GM21723 (cell line): ENCODE measurements around the gene BLOC1S6.

Experiments used
- ATAC-seq: cut with Tn5 transposase; IDR thresholded peaks from one replicate; pipeline ENCODE4 v1.9.1; 2021; ENCODE audit warnings: mild to moderate bottlenecking, moderate library complexity; ENCODE audit not compliant: unreplicated experiment

Gene BLOC1S6

GRCh38 chr15:45587095-45587862, at the start of gene BLOC1S6:
BLOC1S6 (plus strand) TSS chr15:45587379; CDS start chr15:45587444, 65 bp downstream.
- peak; percentile 81 for ATAC-seq

GRCh38 chr15:45539680-45540079, 47.5 kb upstream of the BLOC1S6 start:
- ATAC-seq = no peak

GRCh38 chr15:45540531-45540930, 46.6 kb upstream of the BLOC1S6 start:
- ATAC-seq = no peak

- ATAC-seq = no peak
These were observed 44.1 kb upstream of the BLOC1S6 start for GRCh38 chr15:45543051-45543450.

GRCh38 chr15:45544266-45545023, 42.7 kb upstream of the BLOC1S6 start:
- ATAC-seq = no peak

- no peak for ATAC-seq
These were observed 40.4 kb upstream of the BLOC1S6 start for GRCh38 chr15:45546789-45547188.

GRCh38 chr15:45548753-45549520, 38.2 kb upstream of the BLOC1S6 start:
- no peak for ATAC-seq

- ATAC-seq = no peak
These were observed 37.5 kb upstream of the BLOC1S6 start for GRCh38 chr15:45549541-45550220.

- no peak for ATAC-seq
These were observed 36.7 kb upstream of the BLOC1S6 start for GRCh38 chr15:45550436-45550835.

GRCh38 chr15:45551676-45552075, 35.5 kb upstream of the BLOC1S6 start:
- no peak for ATAC-seq

GRCh38 chr15:45555934-45556608, 31.1 kb upstream of the BLOC1S6 start:
- ATAC-seq = no peak

- no peak for ATAC-seq
These were observed 14.6 kb upstream of the BLOC1S6 start for GRCh38 chr15:45572617-45573016.

GRCh38 chr15:45573961-45574629, 13.1 kb upstream of the BLOC1S6 start:
- ATAC-seq = no peak

- no peak for ATAC-seq
These were observed 5.3 kb upstream of the BLOC1S6 start for GRCh38 chr15:45581919-45582318.

GRCh38 chr15:45583731-45584639, 3.2 kb upstream of the BLOC1S6 start:
- no peak for ATAC-seq

- ATAC-seq = no peak
These were observed 1.9 kb upstream of the BLOC1S6 start for GRCh38 chr15:45585069-45585791.

GRCh38 chr15:45586125-45586524, 1.1 kb upstream of the BLOC1S6 start:
- no peak for ATAC-seq

- peak; percentile 11 for ATAC-seq
These were observed 531 bp upstream of the BLOC1S6 start for GRCh38 chr15:45586601-45587094.
